HL-60 (cell line): Measurements from ENCODE around the gene CCDC54.

ENCODE experiments used
- GABPA ChIP-seq: IDR thresholded peaks from 2 replicates; pipeline ENCODE4 v1.6.1; 2012; ENCODE audit warnings: low read depth
- POLR2AphosphoS5 ChIP-seq: IDR thresholded peaks from 2 replicates; pipeline ENCODE4 v1.6.1; 2012; ENCODE audit warnings: low read depth
- SPI1 ChIP-seq: IDR thresholded peaks from 2 replicates; pipeline ENCODE4 v1.6.1; 2012; ENCODE audit warnings: low read depth, mild to moderate bottlenecking, borderline replicate concordance
- TF ChIP-seq, protein P1 (sequence below): IDR thresholded peaks from 2 replicates; pipeline ENCODE4 v1.6.1; 2012; ENCODE audit warnings: low read depth; ENCODE audit not compliant: insufficient replicate concordance
- TF ChIP-seq, protein P2 (sequence below): IDR thresholded peaks from one replicate; pipeline ENCODE4 v1.5.1; 2011; ENCODE audit warnings: low read length, control low read depth, inconsistent platforms; ENCODE audit not compliant: insufficient read depth

DNA sequence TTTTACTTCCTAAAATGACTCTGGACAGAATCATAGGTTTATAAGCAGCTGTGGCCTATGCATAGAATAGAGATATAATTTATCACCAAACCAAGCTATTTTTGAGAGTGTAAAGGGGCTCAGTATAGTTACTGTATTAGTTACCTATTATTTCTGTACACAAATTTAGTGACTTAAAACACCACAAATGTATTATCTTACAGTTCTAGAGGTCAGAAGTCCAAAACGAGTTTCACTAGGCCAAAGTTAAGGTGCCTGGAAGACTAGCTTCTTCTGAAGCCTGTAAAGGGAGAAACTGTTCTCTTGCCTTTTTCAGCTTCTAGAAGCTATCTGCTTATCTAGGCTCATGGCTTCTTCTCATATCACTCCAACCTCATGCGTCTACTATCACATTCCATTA is 30.1 kb downstream of the CCDC54 start:
- TF ChIP-seq, protein P1, sequence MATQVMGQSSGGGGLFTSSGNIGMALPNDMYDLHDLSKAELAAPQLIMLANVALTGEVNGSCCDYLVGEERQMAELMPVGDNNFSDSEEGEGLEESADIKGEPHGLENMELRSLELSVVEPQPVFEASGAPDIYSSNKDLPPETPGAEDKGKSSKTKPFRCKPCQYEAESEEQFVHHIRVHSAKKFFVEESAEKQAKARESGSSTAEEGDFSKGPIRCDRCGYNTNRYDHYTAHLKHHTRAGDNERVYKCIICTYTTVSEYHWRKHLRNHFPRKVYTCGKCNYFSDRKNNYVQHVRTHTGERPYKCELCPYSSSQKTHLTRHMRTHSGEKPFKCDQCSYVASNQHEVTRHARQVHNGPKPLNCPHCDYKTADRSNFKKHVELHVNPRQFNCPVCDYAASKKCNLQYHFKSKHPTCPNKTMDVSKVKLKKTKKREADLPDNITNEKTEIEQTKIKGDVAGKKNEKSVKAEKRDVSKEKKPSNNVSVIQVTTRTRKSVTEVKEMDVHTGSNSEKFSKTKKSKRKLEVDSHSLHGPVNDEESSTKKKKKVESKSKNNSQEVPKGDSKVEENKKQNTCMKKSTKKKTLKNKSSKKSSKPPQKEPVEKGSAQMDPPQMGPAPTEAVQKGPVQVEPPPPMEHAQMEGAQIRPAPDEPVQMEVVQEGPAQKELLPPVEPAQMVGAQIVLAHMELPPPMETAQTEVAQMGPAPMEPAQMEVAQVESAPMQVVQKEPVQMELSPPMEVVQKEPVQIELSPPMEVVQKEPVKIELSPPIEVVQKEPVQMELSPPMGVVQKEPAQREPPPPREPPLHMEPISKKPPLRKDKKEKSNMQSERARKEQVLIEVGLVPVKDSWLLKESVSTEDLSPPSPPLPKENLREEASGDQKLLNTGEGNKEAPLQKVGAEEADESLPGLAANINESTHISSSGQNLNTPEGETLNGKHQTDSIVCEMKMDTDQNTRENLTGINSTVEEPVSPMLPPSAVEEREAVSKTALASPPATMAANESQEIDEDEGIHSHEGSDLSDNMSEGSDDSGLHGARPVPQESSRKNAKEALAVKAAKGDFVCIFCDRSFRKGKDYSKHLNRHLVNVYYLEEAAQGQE, result no peak
- TF ChIP-seq, protein P2, sequence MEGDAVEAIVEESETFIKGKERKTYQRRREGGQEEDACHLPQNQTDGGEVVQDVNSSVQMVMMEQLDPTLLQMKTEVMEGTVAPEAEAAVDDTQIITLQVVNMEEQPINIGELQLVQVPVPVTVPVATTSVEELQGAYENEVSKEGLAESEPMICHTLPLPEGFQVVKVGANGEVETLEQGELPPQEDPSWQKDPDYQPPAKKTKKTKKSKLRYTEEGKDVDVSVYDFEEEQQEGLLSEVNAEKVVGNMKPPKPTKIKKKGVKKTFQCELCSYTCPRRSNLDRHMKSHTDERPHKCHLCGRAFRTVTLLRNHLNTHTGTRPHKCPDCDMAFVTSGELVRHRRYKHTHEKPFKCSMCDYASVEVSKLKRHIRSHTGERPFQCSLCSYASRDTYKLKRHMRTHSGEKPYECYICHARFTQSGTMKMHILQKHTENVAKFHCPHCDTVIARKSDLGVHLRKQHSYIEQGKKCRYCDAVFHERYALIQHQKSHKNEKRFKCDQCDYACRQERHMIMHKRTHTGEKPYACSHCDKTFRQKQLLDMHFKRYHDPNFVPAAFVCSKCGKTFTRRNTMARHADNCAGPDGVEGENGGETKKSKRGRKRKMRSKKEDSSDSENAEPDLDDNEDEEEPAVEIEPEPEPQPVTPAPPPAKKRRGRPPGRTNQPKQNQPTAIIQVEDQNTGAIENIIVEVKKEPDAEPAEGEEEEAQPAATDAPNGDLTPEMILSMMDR, result no peak
- no peak for TF ChIP-seq POLR2AphosphoS5
- TF ChIP-seq GABPA, result no peak
- TF ChIP-seq SPI1, result no peak
